GM23338 (cell line): ENCODE data around the gene GUCA2B. TPM values are rescaled to one million over a fixed set of nuclear protein-coding genes. Genes with fewer than 3 reads are reported as not detected.

Experiments used
- ATAC-seq: fragments of 200-7000 bp; cut with Tn5 transposase; 3 replicates; pipeline ENCODE4 v1.9.1; 2020
- DNase-seq: peaks from one replicate; pipeline ENCODE4 v3.0.0-alpha.2; 2015; ENCODE audit warnings: low spot score
- H2AFZ ChIP-seq: fragments of 200-600 bp; sonication (generic); 2 replicates; pipeline ENCODE4 v1.8.0; 2016; ENCODE audit warnings: antibody characterized with exemption, mild to moderate bottlenecking, moderate library complexity
- H3F3A ChIP-seq: fragments of 200-600 bp; sonication (generic); replicated peaks from 2 replicates; pipeline ENCODE4 v1.8.0; 2017; ENCODE audit warnings: antibody characterized with exemption, mixed run types, low read depth
- H3K27ac ChIP-seq: fragments of 200-600 bp; sonication (generic); 2 replicates; pipeline ENCODE4 v1.6.1; 2016; ENCODE audit warnings: low read depth
- H3K27me3 ChIP-seq: fragments of 200-600 bp; sonication (generic); 2 replicates; pipeline ENCODE4 v1.8.0; 2016; ENCODE audit warnings: mild to moderate bottlenecking, mixed run types, moderate library complexity; ENCODE audit not compliant: insufficient read depth
- H3K36me3 ChIP-seq: fragments of 200-600 bp; sonication (generic); 2 replicates; pipeline ENCODE4 v1.8.0; 2016; ENCODE audit warnings: mild to moderate bottlenecking; ENCODE audit not compliant: insufficient read depth
- H3K4me1 ChIP-seq: fragments of 200-600 bp; sonication (generic); 2 replicates; pipeline ENCODE4 v1.8.0; 2016; ENCODE audit warnings: mild to moderate bottlenecking, moderate library complexity; ENCODE audit not compliant: insufficient read depth
- H3K4me2 ChIP-seq: fragments of 200-600 bp; sonication (generic); 2 replicates; pipeline ENCODE4 v1.7.1; 2017; ENCODE audit warnings: mixed run types
- H3K4me3 ChIP-seq: fragments of 200-600 bp; sonication (generic); 2 replicates; pipeline ENCODE4 v1.6.1; 2016; ENCODE audit warnings: mixed run types
- H3K79me2 ChIP-seq: fragments of 200-600 bp; sonication (generic); replicated peaks from 2 replicates; pipeline ENCODE4 v1.8.0; 2017; ENCODE audit warnings: mild to moderate bottlenecking; ENCODE audit not compliant: insufficient read depth
- H3K9me2 ChIP-seq: fragments of 200-600 bp; sonication (generic); 2 replicates; pipeline ENCODE4 v1.8.0; 2017; ENCODE audit not compliant: insufficient read depth
- H4K20me1 ChIP-seq: fragments of 200-600 bp; sonication (generic); replicated peaks from 2 replicates; pipeline ENCODE4 v1.8.0; 2017; ENCODE audit warnings: mild to moderate bottlenecking; ENCODE audit not compliant: insufficient read depth
- H3K27ac Mint-ChIP-seq: 2 replicates; pipeline ENCODE4 v1.8.0; 2020; ENCODE audit warnings: inconsistent platforms, mild to moderate bottlenecking, moderate library complexity, mixed read lengths
- H3K27me3 Mint-ChIP-seq: 3 replicates; pipeline ENCODE4 v1.8.0; 2022; ENCODE audit warnings: low read depth, mild to moderate bottlenecking, moderate library complexity, mixed read lengths, inconsistent platforms; ENCODE audit not compliant: insufficient read depth, poor library complexity
- H3K36me3 Mint-ChIP-seq: 3 replicates; pipeline ENCODE4 v1.8.0; 2021; ENCODE audit warnings: low read depth, mild to moderate bottlenecking, inconsistent platforms, moderate library complexity, mixed read lengths
- H3K4me1 Mint-ChIP-seq: 3 replicates; pipeline ENCODE4 v1.8.0; 2020; ENCODE audit warnings: mild to moderate bottlenecking, inconsistent platforms, mixed read lengths
- H3K4me3 Mint-ChIP-seq: 3 replicates; pipeline ENCODE4 v1.8.0; 2021; ENCODE audit warnings: moderate library complexity, mild to moderate bottlenecking, inconsistent platforms, mixed read lengths
- H3K9me3 Mint-ChIP-seq: 3 replicates; pipeline ENCODE4 v1.8.0; 2020; ENCODE audit warnings: moderate library complexity, mild to moderate bottlenecking, inconsistent platforms, mixed read lengths
- CREB1 ChIP-seq: fragments of 250-450 bp; sonication (Bioruptor Pico); IDR thresholded peaks from 2 replicates; pipeline ENCODE4 v1.5.0; 2020; ENCODE audit warnings: low read depth, mild to moderate bottlenecking, moderate library complexity
- EZH2 ChIP-seq: fragments of 200-600 bp; sonication (generic); IDR thresholded peaks from one replicate; pipeline ENCODE4 v1.8.0; 2017; ENCODE audit warnings: antibody characterized with exemption, mild to moderate bottlenecking, low read depth; ENCODE audit not compliant: unreplicated experiment
- EZH2phosphoT487 ChIP-seq: fragments of 200-600 bp; sonication (generic); IDR thresholded peaks from one replicate; pipeline ENCODE4 v1.8.1; 2018; ENCODE audit warnings: antibody characterized with exemption; ENCODE audit not compliant: unreplicated experiment
- JUNB ChIP-seq: IDR thresholded peaks from one replicate; pipeline ENCODE4 v1.6.1; 2016; ENCODE audit warnings: antibody characterized with exemption; ENCODE audit not compliant: unreplicated experiment
- NANOG ChIP-seq: IDR thresholded peaks from 2 replicates; pipeline ENCODE4 v1.6.1; 2016; ENCODE audit warnings: antibody characterized with exemption, borderline replicate concordance
- POLR2AphosphoS5 ChIP-seq: IDR thresholded peaks from 2 replicates; pipeline ENCODE4 v1.6.1; 2016; ENCODE audit warnings: antibody characterized with exemption, low read depth
- STAT1 ChIP-seq: IDR thresholded peaks from one replicate; pipeline ENCODE4 v1.6.1; 2016; ENCODE audit warnings: antibody characterized with exemption; ENCODE audit not compliant: unreplicated experiment
- ZNF331 ChIP-seq: fragments of 250-450 bp; sonication (Bioruptor Pico); IDR thresholded peaks from 2 replicates; pipeline ENCODE4 v1.5.0; 2020; ENCODE audit warnings: low read depth, mild to moderate bottlenecking, moderate library complexity
- polyA plus RNA-seq: library from polyadenylated mRNA; unstranded; fragments of >200 nt; fragmentation: Nextera tagmentation; extraction: Ambion mirVana; gene quantifications from 2 replicates; pipeline ENCODE4 v1.2.1, GENCODE V29; 2016
- total RNA-seq: library from RNA; depleted of rRNA; stranded (reverse); fragments of >200 nt; shearing (Covaris generic); gene quantifications from 2 replicates; pipeline ENCODE4 v1.2.3, GENCODE V29; 2014
- TF ChIP-seq, protein P1 (sequence below), 2 experiments: fragments of 200-600 bp in 1 of 2; sonication (generic) in 1 of 2; conservative IDR thresholded peaks; 2 replicates each; pipeline versions ENCODE4 v1.5.1 to v1.6.1; 2016 to 2017; ENCODE audit warnings: antibody characterized with exemption in 2 of 2, low read depth in 2 of 2, mild to moderate bottlenecking in 2 of 2, moderate library complexity in 1 of 2
- TF ChIP-seq, protein P2 (sequence below): IDR thresholded peaks from 2 replicates; pipeline ENCODE4 v1.6.1; 2016; ENCODE audit warnings: antibody characterized with exemption
- TF ChIP-seq, protein P3 (sequence below): IDR thresholded peaks from one replicate; pipeline ENCODE4 v1.6.1; 2018; ENCODE audit warnings: antibody characterized with exemption; ENCODE audit not compliant: unreplicated experiment

Gene GUCA2B
- total and polyA plus RNA-seq, 2 experiments from 2014 or later: not detected

GRCh38 chr1:42146626-42147320 lies 6.4 kb upstream of the GUCA2B start:
- no peak overlapping the region for H3K27ac ChIP-seq
- peak overlapping the region; percentile 82 for H2AFZ ChIP-seq
- DNase-seq: peak; percentile 96
- H3K27me3 ChIP-seq: no peaks in the 10 kb centered on the region
- H3K4me1 Mint-ChIP-seq: no peaks in the 10 kb centered on the region
- H3K36me3 ChIP-seq: no peaks in the 10 kb centered on the region
- H3K79me2 ChIP-seq: no peaks in the 10 kb centered on the region
- peak overlapping the region; percentile 44; the same call in 1 of the 2 replicates for H3K4me3 ChIP-seq
- H3K4me1 ChIP-seq: no peaks in the 10 kb centered on the region; the same call in 1 of the 2 replicates
- no peaks in the 10 kb centered on the region for H3K9me2 ChIP-seq
- H3K4me2 ChIP-seq: peak overlapping the region; percentile 75
- no peaks in the 10 kb centered on the region for H3F3A ChIP-seq
- no peak overlapping the region for H3K4me3 Mint-ChIP-seq
- peak; percentile 93 for ATAC-seq
- no peak overlapping the region for H3K27ac Mint-ChIP-seq
- peak; percentile 61 for TF ChIP-seq CREB1 (CRISPR knock-in tag)
- TF ChIP-seq, protein P1, sequence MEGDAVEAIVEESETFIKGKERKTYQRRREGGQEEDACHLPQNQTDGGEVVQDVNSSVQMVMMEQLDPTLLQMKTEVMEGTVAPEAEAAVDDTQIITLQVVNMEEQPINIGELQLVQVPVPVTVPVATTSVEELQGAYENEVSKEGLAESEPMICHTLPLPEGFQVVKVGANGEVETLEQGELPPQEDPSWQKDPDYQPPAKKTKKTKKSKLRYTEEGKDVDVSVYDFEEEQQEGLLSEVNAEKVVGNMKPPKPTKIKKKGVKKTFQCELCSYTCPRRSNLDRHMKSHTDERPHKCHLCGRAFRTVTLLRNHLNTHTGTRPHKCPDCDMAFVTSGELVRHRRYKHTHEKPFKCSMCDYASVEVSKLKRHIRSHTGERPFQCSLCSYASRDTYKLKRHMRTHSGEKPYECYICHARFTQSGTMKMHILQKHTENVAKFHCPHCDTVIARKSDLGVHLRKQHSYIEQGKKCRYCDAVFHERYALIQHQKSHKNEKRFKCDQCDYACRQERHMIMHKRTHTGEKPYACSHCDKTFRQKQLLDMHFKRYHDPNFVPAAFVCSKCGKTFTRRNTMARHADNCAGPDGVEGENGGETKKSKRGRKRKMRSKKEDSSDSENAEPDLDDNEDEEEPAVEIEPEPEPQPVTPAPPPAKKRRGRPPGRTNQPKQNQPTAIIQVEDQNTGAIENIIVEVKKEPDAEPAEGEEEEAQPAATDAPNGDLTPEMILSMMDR (conservative IDR thresholded peaks at IDR 0.05; ENCODE audit: low read depth in 2 of 2): peak; percentile 86 to 91
- TF ChIP-seq, protein P2, sequence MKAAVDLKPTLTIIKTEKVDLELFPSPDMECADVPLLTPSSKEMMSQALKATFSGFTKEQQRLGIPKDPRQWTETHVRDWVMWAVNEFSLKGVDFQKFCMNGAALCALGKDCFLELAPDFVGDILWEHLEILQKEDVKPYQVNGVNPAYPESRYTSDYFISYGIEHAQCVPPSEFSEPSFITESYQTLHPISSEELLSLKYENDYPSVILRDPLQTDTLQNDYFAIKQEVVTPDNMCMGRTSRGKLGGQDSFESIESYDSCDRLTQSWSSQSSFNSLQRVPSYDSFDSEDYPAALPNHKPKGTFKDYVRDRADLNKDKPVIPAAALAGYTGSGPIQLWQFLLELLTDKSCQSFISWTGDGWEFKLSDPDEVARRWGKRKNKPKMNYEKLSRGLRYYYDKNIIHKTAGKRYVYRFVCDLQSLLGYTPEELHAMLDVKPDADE: no peak
- TF ChIP-seq, protein P3, sequence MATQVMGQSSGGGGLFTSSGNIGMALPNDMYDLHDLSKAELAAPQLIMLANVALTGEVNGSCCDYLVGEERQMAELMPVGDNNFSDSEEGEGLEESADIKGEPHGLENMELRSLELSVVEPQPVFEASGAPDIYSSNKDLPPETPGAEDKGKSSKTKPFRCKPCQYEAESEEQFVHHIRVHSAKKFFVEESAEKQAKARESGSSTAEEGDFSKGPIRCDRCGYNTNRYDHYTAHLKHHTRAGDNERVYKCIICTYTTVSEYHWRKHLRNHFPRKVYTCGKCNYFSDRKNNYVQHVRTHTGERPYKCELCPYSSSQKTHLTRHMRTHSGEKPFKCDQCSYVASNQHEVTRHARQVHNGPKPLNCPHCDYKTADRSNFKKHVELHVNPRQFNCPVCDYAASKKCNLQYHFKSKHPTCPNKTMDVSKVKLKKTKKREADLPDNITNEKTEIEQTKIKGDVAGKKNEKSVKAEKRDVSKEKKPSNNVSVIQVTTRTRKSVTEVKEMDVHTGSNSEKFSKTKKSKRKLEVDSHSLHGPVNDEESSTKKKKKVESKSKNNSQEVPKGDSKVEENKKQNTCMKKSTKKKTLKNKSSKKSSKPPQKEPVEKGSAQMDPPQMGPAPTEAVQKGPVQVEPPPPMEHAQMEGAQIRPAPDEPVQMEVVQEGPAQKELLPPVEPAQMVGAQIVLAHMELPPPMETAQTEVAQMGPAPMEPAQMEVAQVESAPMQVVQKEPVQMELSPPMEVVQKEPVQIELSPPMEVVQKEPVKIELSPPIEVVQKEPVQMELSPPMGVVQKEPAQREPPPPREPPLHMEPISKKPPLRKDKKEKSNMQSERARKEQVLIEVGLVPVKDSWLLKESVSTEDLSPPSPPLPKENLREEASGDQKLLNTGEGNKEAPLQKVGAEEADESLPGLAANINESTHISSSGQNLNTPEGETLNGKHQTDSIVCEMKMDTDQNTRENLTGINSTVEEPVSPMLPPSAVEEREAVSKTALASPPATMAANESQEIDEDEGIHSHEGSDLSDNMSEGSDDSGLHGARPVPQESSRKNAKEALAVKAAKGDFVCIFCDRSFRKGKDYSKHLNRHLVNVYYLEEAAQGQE: no peak
- H4K20me1 ChIP-seq: no peaks in the 10 kb centered on the region
- no peaks in the 10 kb centered on the region for H3K36me3 Mint-ChIP-seq
- H3K27me3 Mint-ChIP-seq: peaks cover 1% of the 10 kb centered on the region
- H3K9me3 Mint-ChIP-seq: no peaks in the 10 kb centered on the region

- Mint-ChIP-seq H3K4me1 (no peaks in the 10 kb centered on the region), H3K27ac (no peak overlapping the region), H3K27me3 (peaks cover 4% of the 10 kb centered on the region), H3K9me3 (no peaks in the 10 kb centered on the region), H3K4me3 (no peak overlapping the region), H3K36me3 (no peaks in the 10 kb centered on the region)
- H3K4me1 ChIP-seq: no peaks in the 10 kb centered on the region; the same call in 1 of the 2 replicates
- H3K79me2 ChIP-seq: no peaks in the 10 kb centered on the region
- H3K27ac ChIP-seq: no peak overlapping the region
- no peak overlapping the region for H3K4me2 ChIP-seq
- H2AFZ ChIP-seq: no peak overlapping the region
- H3K9me2 ChIP-seq: no peaks in the 10 kb centered on the region
- H4K20me1 ChIP-seq: no peaks in the 10 kb centered on the region
- no peak overlapping the region for H3K4me3 ChIP-seq
- ATAC-seq: no peak
- no peak for DNase-seq
- H3K36me3 ChIP-seq: no peaks in the 10 kb centered on the region
- no peaks in the 10 kb centered on the region for H3K27me3 ChIP-seq
- no peaks in the 10 kb centered on the region for H3F3A ChIP-seq
- no peak for TF ChIP-seq EZH2phosphoT487
- TF ChIP-seq POLR2AphosphoS5: no peak
- no peak for TF ChIP-seq ZNF331 (CRISPR knock-in tag)
- no peak for TF ChIP-seq STAT1
- no peak for TF ChIP-seq CREB1 (CRISPR knock-in tag)
- TF ChIP-seq, protein P3: no peak
- no peak for TF ChIP-seq EZH2
- no peak for TF ChIP-seq JUNB
- no peak for TF ChIP-seq NANOG
- TF ChIP-seq, protein P2: no peak
Observed at GRCh38 chr1:42148166-42148565, 5.0 kb upstream of the GUCA2B start.
